ENCODE results near the gene GSG1L.
"Not testable (repeated sequence)": the region's sequence is repeated elsewhere in the genome, so short reads cannot be mapped to it uniquely, and the experiment has no call there.

The GSG1L gene

DNA sequence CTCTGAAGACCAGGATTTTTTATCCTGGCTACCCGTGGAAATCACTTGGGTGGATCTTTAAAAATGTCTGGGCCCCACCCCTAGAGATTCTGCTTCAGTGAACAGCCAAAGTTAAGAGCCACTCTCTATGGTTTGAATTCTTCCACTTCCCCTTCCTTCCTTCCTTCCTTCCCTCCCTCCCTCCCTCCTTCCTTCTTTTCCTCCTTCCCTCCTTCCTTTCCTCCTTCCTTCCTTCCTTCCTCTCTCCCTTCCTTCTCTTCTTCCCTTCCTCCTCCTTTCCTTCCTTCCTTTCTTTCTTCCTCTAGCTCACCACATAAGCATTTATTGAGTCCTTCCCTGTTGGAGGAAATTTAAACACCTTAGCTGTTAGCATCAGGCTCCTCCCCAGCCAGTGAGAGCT, 310.0 kb downstream of the GSG1L start:
- DNase-seq (ENCODE audit: low read depth) = no peak

DNA sequence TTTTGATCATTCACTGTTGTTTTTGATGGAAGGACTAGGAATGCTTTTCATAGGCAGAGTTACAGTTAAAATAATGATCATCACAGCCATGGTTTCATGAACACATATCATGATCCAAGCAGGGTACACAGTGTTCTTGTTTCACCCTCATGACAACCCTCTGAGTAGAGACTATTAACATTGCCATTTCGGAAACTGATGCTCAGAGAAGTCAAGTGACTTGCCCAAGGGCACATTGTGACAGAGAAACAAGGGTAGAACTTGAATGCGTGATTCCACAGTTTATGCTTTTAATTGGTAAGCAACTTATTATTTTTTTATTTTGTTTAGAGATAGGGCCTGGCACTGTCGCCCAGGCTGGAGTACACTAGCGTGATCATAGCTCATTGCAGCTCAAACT, 311.3 kb downstream of the GSG1L start:
- DNase-seq (ENCODE audit: low read depth) = no peak

- DNase-seq (ENCODE audit: low read depth) = no peak
Measured at GRCh38 chr16:27751676-27752075, 311.8 kb downstream of the GSG1L start.

DNA sequence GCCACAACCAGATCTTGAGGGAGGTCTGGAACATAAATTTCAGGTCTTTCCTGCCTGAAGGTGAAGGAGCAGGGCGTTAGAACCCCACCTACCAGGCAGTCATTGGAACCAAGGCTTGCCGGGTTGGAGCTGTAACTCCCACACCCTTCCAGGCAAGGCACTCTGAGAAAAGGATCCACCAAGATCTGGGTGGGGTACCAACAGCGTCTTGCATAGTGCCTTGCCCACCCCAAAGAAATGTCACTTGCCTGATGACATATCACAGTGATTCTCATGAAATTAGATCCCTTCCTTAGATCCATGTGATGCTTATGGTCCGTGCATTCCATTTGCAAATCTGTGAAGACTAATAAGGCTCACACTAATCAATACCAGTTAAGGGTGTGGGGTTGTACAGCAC, 312.3 kb downstream of the GSG1L start:
- no peak for DNase-seq (ENCODE audit: low read depth)

DNA sequence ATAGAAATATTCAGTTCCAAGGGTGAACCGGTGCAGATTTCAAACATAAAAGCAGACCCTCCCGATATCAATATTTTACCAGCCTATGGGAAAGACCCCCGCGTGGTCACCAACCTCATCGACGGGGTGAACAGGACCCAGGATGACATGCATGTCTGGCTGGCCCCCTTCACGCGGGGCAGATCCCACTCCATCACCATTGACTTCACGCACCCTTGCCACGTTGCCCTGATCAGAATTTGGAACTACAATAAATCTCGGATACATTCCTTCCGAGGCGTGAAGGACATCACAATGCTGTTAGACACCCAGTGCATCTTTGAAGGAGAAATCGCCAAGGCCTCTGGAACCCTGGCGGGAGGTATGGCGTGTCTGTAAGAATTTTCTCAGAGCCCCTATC, 313.6 kb downstream of the GSG1L start:
- no peak for DNase-seq (ENCODE audit: low read depth)

- DNase-seq (ENCODE audit: low read depth) = no peak
Measured at GRCh38 chr16:27749547-27749875, 314.0 kb downstream of the GSG1L start.

- peak; percentile 72 for DNase-seq (ENCODE audit: low read depth)
Measured at GRCh38 chr16:27748868-27749546, 314.5 kb downstream of the GSG1L start.

DNA sequence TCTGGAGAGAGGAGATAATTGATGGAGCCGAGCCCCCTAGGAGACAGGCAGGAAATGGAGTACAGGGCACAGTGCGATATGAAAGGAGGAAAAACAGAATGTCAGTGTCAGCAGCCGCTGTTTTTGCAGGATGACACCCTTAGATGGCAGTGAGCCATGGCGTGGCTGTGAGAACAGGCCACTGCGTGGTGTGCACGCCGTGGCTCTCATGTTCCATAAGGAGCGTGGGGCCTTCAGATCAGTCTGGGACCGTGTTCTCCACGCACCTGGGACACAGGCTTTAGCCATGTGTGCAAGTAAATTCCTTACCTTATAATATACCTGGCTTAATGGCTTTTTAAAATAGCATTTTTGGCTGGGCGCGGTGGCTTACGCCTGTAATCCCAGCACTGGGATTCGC, 315.6 kb downstream of the GSG1L start:
- DNase-seq (ENCODE audit: low read depth) = no peak

DNA sequence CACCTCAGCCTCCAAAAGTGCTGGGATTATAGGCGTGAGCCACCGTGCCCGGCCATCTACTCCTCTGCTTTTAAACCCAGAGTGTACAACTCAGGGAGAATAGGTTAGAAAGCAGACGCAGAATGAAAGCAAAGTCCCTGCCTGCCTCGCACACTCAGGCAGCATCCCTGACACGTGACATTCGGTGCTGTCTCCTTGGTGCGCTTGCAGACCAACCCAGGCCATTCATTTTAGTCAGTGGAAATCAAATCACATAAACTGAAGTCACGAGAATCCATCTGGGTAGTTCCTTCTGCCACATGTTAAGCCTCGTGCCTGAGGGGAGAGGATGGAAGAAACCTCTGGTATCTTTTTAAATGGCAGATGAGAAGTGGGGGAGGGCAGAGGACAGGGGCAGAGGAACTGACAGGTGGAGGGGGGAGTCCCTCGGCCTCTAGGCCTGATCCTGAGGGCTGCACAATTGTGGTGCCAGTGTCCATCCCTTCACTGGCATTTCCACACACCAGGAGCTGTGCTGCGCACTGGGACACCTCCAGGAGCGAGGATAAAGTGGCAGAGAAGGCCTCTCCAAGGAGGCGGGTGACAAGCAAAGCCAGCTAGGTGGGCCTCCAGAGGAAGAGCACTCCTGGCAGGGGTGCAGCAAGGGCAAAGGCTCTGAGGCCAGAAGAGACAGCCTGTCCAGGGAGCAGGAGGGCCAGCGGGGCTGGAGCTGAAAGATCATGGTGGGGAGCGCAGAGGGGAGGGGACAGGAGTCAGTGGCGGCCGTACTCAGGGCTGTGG, 317.2 kb downstream of the GSG1L start:
- no peak for DNase-seq (ENCODE audit: low read depth)

DNA sequence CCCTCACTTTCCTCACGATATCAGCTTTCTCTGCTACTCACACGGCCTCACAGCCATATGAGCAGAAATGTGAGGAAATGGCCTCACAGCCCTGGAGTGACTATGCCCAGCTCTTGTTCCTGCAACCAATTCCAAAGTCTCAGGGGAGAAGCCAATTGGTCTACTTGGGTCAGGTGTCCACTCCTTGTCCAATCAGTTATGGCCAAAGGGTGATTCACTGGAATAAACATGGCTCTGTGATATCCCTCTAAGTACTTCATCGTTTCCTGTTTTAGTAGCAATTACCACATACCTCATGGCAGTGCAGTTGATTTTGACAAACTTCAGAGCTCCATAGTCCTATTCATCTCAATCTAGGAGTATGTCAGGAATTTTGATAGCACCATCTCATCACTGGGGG, 318.2 kb downstream of the GSG1L start:
- no peak for DNase-seq (ENCODE audit: low read depth)

- DNase-seq (ENCODE audit: low read depth) = no peak
Measured at GRCh38 chr16:27743963-27744362, 319.6 kb downstream of the GSG1L start.

GRCh38 chr16:27743001-27743400, 320.5 kb downstream of the GSG1L start:
- not testable (repeated sequence) for DNase-seq (ENCODE audit: low read depth)

- DNase-seq (ENCODE audit: low read depth) = no peak
Measured at GRCh38 chr16:27742333-27742732, 321.2 kb downstream of the GSG1L start.

DNA sequence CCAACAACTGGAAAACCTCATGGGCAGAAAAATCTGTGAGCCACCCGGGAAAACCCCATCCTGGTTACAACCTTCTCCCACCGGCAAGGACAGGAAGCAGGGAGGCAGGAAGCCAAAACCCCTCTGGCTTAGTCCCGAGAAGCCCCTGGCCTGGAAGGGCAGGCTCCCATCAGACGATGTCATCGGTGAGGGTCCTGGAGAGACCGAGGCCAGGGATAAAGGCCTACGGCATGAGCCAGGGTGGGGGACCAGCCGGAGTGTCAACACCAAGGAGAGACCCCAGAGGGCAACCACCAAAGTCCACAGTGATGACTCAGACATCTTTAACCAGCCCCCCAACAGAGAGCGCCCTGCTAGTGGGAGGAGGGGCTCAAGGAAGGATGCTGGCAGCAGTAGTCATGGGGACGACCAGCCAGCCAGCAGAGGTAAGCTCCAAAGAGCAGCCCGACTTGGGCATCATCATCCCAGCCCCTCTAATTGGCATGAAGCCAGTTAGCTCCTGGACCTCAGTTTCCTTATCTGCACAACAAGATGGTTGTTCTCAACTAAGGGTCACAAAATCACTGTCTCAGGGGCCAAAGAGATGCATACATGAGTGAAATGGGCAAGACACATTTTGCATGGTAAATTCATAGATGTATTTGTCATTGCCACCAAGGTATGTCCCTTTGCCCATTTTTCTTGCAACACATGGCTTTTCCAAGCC, 322.9 kb downstream of the GSG1L start:
- DNase-seq (ENCODE audit: low read depth) = no peak

- DNase-seq (ENCODE audit: low read depth) = no peak
Measured at GRCh38 chr16:27739606-27740357, 323.7 kb downstream of the GSG1L start.

GRCh38 chr16:27738596-27738995, 324.9 kb downstream of the GSG1L start:
- no peak for DNase-seq (ENCODE audit: low read depth)
